ENCODE measurements around the gene SSTR5. TPM values are rescaled to one million over a fixed set of nuclear protein-coding genes. Genes with fewer than 3 reads are reported as not detected.

The SSTR5 gene
- total and polyA plus RNA-seq, 2 experiments from 2014 or later = not detected

- TF ChIP-seq CTCF (IDR thresholded peaks at IDR 0.05; ENCODE audit: low read depth, low read length) = no peak
- DNase-seq (ENCODE audit: low read depth in 1 of 2, low spot score in 1 of 2) = no peak
- no peak overlapping the region for H3K27ac ChIP-seq
- H3K9me3 ChIP-seq (ENCODE audit: low read depth) = no peaks in the 10 kb centered on the region
- H3K4me3 ChIP-seq = no peak overlapping the region
- H3K4me1 ChIP-seq (ENCODE audit: low read depth) = peaks cover 5% of the 10 kb centered on the region
- no peaks in the 10 kb centered on the region for H3K36me3 ChIP-seq
- H3K27me3 ChIP-seq = peaks cover 20% of the 10 kb centered on the region
These were observed 35.2 kb downstream of the SSTR5 start for GRCh38 chr16:1107731-1108130.

- Histone ChIP-seq H3K27me3 (peaks cover 15% of the 10 kb centered on the region), H3K4me3 (no peak overlapping the region), H3K27ac (no peak overlapping the region), H3K9me3 (ENCODE audit: low read depth) (no peaks in the 10 kb centered on the region), H3K36me3 (no peaks in the 10 kb centered on the region), H3K4me1 (ENCODE audit: low read depth) (no peaks in the 10 kb centered on the region)
- peak in 1 of 2 donors; percentile 9 for DNase-seq (ENCODE audit: low read depth in 1 of 2, low spot score in 1 of 2)
- TF ChIP-seq CTCF (IDR thresholded peaks at IDR 0.05; ENCODE audit: low read depth, low read length) = no peak
These were observed 36.0 kb downstream of the SSTR5 start for GRCh38 chr16:1108299-1109252.

- no peaks in the 10 kb centered on the region for H3K9me3 ChIP-seq (ENCODE audit: low read depth)
- H3K4me1 ChIP-seq (ENCODE audit: low read depth) = no peaks in the 10 kb centered on the region
- DNase-seq (ENCODE audit: low read depth in 1 of 2, low spot score in 1 of 2) = no peak
- no peak overlapping the region for H3K27ac ChIP-seq
- H3K4me3 ChIP-seq = no peak overlapping the region
- H3K36me3 ChIP-seq = no peaks in the 10 kb centered on the region
- peaks cover 7% of the 10 kb centered on the region for H3K27me3 ChIP-seq
- no peak for TF ChIP-seq CTCF (IDR thresholded peaks at IDR 0.05; ENCODE audit: low read depth, low read length)
These were observed 37.1 kb downstream of the SSTR5 start for GRCh38 chr16:1109648-1110047.

- Histone ChIP-seq H3K4me3 (no peak overlapping the region), H3K27ac (no peak overlapping the region), H3K4me1 (ENCODE audit: low read depth) (peaks cover 3% of the 10 kb centered on the region), H3K36me3 (no peaks in the 10 kb centered on the region), H3K27me3 (peaks cover 3% of the 10 kb centered on the region), H3K9me3 (ENCODE audit: low read depth) (no peaks in the 10 kb centered on the region)
- no peak for TF ChIP-seq CTCF (IDR thresholded peaks at IDR 0.05; ENCODE audit: low read depth, low read length)
- DNase-seq (ENCODE audit: low read depth in 1 of 2, low spot score in 1 of 2) = no peak
These were observed 40.1 kb downstream of the SSTR5 start for GRCh38 chr16:1112506-1113184.

GRCh38 chr16:1113489-1113888 lies 40.9 kb downstream of the SSTR5 start:
- no peaks in the 10 kb centered on the region for H3K36me3 ChIP-seq
- peaks cover under 1% of the 10 kb centered on the region for H3K27me3 ChIP-seq
- no peak for TF ChIP-seq CTCF (IDR thresholded peaks at IDR 0.05; ENCODE audit: low read depth, low read length)
- DNase-seq (ENCODE audit: low read depth in 1 of 2, low spot score in 1 of 2) = no peak
- H3K27ac ChIP-seq = no peak overlapping the region
- no peak overlapping the region for H3K4me3 ChIP-seq
- no peaks in the 10 kb centered on the region for H3K9me3 ChIP-seq (ENCODE audit: low read depth)
- H3K4me1 ChIP-seq (ENCODE audit: low read depth) = peaks cover 3% of the 10 kb centered on the region

Measured in cardiac muscle cell (in vitro differentiated cells and primary cell).